Measurements from ENCODE around the gene EML1.
A peak's percentile ranks its signal among the peaks of the same experiment; 100 is the strongest.

EML1 gene, protein sequence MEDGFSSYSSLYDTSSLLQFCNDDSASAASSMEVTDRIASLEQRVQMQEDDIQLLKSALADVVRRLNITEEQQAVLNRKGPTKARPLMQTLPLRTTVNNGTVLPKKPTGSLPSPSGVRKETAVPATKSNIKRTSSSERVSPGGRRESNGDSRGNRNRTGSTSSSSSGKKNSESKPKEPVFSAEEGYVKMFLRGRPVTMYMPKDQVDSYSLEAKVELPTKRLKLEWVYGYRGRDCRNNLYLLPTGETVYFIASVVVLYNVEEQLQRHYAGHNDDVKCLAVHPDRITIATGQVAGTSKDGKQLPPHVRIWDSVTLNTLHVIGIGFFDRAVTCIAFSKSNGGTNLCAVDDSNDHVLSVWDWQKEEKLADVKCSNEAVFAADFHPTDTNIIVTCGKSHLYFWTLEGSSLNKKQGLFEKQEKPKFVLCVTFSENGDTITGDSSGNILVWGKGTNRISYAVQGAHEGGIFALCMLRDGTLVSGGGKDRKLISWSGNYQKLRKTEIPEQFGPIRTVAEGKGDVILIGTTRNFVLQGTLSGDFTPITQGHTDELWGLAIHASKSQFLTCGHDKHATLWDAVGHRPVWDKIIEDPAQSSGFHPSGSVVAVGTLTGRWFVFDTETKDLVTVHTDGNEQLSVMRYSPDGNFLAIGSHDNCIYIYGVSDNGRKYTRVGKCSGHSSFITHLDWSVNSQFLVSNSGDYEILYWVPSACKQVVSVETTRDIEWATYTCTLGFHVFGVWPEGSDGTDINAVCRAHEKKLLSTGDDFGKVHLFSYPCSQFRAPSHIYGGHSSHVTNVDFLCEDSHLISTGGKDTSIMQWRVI

DNA sequence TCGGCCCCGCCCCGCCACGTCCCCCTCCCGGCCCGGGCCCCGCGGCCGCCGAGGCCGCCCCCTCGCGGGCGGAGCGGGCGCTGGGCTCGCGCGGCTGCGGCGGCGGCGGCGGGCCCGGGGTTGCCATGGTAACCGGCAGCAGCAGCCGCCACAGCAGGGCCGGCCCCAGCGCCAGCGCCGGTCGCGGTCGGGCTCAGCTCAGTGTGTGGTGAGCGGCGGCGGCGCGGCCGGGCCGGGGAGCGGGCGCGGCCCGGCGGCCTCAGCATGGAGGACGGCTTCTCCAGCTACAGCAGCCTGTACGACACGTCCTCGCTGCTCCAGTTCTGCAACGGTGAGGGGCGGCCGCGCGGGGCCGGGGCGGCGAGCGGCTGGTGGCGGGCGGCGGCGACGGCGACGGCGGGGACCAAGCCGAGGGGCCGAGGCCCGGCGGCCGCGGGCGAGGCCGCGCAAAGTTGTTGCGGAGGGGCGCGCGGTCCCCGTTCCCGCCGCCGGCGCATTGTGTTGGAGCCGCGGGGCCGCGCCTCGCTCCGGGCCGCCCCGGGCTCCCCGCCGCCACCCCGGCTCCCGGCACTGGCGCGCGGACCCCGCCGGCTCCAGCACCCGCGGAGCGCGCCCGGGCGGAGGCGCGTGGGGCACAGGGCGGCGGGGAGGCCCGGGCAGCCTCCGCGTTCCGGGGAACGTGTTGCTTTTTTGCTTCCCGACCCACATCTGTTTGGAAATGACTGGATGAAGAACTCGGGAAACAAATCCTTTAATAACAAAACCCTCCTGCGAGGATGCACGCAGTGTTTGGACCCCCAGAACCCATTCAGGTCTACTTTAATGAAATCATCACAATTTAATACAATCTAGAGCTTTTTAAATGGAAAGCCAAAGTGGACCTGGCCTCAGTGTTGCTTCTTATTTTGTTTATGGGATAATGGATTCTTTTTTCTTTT lies at the start of gene EML1:
Gene EML1 (plus strand): TSS at position 201 of the 938 bp plus-strand sequence. CDS start 64 bp downstream, at position 265.
- DNase-seq: peak; percentile 62

DNA sequence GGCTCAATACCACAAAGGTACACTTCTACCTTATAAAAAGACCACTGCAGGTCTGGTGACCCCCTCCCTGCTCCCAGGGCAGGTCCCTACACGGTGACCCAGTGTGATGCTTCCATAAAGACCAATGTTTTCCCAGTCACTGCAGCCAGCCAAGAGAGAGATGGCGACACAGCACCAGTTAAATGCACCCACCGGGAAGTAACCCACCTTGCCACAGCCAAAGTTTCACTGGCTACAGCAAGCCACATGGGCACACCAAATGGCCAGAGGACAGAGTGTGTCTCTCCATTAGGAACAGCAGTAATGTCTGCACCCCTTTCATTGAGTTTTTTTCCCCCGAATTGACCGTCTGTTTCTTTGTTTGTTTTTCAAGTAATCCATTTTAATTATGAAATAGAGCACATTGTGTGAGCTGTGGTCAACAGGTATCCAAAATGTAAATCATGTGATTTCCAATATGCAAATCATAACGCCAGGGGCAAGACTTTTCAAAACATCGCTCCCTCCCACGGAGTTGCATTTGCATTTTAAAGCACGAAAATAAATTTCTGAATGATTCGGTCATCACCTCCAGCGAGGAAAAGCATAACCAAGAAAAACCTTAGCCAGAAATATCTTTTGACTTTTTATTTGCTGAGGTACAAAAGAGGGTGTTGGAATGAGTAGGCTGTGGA lies 48.9 kb upstream of the EML1 start:
- no peak for DNase-seq

DNA sequence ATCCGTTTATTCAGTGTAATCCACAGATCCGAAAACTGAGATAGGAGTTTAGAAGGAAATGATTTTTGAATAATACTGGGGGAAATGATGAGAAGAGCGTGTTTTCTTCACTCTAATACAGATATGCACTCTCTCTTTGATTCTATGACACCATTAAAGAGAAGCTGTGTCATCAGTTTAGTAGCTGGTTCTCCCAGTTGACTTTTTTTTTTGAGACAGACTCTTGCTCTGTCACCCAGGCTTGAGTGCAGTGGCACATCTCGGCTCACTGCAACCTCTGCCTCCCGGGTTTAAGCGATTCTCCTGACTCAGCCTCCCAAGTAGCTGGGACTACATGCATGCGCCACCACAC lies 48.4 kb upstream of the EML1 start:
- DNase-seq: no peak

DNA sequence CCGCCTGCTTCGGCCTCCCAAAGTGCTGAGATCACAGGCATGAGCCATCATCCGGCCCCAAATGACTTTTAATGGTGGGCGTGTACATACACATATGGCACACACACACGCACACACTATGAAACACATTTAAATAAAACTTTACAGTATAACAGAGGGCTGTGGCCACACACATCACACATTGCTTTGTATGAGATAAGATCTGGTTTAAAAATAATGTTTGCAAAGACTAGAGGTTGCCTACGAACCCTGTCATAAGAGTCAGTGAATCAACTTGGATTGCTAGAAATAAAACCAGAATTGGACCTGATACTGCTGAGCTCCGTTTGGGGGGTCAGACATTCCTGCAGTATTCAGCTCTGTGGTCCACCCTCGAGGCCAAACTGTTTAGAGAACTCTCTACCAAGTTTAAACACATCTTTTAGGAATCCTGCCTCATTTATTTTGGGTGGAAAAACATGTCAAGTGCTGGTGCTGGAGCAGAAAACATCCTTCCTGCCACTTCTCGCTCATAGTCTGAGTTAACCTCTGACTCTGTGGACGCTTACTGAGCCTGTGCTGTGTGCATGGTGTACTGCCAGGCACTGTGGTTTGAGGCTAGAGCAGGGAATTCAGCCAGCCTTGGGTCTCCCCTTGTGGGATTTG lies 47.8 kb upstream of the EML1 start:
- DNase-seq: no peak

DNA sequence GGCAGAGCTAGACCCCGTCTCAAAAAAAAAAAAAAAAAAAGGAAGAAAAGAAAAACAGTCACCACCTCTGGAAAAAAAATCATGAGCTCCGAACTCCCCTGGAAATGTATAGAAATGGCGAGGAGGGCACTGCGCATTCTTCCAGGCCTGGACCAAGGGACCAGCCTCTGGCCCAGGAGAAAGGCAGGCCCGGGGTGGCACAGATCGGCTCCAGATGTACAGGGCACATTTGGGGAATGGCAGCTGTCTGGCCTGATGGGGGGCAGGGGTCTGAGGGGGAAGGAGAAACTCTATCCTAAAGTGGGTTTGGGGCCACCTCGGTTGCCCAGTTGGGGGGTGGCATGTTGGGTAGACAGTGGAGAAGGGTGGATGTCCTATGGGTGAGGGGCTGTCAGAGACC lies 46.0 kb upstream of the EML1 start:
- DNase-seq: no peak

DNA sequence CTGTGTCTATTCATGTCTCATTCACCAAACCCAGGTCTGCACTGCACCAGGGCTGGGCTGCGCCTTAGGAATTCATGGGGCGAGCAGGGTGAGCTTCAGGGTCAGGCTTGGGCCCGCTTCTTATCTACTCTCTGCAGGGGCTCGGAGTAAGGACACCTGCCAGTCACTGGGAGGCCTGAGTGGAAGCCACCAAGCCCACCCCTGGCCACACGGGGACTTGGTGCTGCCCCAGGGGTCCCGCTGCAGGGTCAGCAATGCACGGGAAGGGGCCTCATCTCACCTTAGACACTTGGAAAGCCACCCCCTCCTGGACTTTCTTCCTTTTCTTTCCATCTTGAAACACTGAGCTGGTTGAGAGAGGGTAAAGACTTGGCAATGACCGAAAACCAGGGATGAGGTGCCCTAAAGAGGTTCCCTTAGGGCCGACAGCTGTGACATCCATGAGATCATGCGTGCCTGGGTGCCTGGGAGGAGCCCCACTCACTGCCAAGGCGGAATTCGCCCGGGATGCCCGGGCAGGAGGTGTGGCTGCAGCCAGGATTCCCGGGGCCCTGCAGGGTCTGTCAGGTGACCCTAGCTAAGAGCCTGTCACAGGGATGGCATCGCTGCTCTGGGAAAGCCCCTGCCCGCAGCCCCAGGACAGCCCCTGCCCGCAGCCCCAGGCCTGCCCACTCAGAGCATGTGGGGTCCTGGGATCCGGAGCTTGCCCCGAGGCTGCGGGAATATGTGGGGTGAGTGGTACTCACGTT lies 45.5 kb upstream of the EML1 start:
- no peak for DNase-seq

DNA sequence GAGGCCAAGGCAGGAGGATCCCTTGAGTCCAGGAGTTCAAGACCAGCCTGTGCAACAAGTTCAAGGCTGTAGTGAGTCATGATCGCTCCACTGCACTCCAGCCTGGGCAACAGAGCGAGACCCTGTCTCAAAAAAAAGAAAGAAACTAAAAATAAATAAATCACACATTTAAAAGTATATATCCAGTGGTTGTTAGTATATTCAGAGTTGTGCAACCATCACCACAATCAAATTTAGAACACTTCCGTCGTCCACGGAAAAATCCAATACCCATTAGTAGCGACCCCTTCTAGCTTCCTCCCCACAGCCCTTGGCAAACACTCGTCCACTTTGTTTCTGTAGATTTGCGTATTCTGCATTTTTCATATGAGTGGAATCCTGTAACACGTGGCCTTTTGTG lies 44.7 kb upstream of the EML1 start:
- no peak for DNase-seq

DNA sequence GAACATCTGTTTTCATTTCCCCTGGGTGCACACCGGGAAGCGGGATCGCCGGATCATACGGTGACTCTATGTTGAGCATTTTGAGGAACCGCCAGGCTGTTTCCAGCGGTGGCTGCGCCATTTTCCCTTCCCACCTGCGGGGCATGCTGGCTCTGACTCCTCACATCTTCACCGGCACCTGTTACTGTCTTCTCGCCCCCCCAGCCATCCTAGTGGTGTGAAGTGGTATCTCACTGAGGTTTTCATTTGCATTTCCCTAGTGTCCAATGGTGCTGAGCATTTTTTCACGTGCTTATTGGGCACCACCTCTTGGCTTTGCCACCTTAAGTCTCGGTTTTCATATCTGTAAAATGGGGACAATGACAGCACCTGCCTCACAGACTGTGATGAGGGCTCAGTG lies 44.1 kb upstream of the EML1 start:
- no peak for DNase-seq

DNA sequence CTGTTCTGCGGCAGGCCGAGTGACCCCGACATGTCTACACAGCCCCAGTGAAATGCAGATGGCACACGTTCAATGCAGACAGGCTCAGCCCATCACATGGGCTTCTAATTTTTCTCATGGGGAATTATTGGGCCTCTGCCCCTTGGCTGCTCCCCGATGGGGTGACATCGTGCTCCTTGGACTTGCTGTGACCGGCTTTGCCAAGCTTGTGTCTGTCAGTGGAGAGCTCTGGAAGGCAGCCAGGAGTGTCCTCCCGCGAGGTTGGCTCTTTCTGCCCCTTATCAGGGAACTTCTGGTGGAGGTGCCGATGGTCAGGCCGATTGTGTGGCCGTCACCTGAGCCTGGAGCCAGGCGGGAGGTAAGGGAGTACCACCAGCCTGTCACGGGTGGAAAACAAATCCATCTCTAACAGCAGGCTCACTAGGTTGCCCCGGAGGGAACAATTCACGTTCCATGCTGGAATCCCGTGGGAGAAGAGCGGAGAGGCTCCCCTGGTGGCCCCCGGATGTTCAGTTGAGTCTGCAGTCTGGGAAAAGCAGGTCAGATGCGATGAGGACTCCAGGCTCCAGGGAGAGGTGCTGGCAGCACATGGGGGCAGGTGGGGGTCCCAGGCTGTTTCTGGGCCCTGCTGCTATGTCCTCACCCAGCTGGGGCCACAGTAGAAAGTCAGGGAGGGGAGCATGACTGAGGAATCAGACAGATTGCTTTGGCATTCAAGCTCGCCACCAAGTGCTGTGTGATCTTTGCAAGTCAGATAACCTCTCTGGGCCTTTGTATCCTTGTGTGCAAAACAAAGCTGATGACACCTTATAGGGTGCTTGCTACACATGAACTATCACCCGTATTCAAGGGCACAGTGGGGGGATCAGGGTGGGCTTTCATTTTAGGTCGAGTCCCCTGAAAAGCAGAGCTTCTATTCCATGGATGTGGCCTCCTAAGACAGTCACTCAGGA lies 43.2 kb upstream of the EML1 start:
- no peak for DNase-seq

DNA sequence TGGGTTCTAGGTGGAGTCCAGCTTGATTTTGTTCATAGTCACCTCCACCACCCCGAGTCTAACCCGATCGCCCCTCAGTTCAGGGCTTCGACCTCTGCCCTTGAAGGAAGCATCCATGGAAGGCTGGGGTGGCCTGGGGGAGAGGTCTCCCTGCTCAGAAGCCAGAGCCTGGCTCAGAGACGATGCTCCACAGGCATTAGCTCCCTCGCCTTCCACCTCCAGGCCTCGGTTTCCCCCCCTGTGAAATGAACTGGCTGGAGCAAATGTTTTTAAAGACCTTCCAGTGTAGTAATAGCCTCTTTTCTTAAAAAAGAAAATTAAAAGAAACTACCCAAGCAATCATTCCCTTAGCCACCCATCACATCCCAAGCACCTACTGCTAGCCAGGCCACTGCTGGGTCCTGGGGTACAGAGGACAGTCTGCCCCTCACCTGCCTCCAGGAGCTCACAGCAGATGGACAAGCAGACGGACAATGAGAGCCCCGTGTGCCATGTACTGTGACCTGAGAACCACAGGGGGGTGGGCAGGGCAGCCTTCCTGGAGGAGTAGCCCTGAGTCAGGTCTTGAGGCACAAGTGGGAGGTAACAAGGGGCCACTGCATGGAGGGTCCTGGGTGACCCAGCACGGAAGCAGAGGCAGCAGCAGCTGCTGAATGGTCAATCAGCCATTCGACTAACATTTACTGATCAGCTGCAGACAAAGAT lies 42.3 kb upstream of the EML1 start:
- DNase-seq: no peak

DNA sequence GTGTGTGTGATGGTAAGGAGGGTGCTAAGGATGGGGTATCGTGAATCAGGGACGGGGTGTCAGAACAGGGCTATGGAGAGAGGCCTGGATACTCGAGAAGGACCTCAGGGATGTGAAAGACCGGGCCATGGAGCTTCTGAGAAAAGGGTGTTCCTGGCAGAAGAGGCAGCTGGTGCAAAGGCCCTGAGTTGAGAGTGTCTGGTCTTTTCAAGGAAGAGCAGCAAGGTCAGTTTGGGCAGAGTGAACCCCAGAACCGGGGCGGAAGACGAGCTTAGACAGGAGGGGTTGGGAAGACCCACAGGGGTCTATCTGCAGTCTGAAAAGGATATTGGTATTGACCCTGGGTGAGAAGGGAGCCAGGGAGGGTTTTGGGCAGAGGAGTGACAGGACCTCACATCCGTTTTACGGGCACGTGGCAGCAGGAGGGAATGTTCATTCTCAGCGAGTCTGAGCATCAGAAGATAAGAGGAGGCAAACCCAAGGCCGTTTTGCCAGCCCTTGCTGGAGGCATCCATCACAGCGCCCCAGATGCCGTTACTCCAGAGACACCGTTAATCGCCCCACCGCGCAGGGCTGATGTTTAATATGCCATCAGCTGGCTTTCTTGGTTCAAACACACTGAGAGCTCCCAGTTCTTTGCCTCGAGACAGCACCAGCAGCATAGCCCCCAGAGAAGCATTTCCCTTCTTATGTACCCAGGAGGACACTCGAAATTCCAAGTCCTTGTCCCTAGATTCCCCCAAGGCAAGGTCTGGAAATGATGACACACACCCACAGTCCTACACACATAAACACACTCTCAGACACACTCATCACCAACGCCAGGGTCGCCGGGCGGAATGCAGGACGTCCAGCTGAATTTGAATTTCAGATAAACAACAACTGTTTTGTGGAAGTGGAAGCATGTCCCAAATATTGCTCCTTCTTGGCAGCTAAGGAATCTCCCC lies 41.4 kb upstream of the EML1 start:
- peak; percentile 7 for DNase-seq

DNA sequence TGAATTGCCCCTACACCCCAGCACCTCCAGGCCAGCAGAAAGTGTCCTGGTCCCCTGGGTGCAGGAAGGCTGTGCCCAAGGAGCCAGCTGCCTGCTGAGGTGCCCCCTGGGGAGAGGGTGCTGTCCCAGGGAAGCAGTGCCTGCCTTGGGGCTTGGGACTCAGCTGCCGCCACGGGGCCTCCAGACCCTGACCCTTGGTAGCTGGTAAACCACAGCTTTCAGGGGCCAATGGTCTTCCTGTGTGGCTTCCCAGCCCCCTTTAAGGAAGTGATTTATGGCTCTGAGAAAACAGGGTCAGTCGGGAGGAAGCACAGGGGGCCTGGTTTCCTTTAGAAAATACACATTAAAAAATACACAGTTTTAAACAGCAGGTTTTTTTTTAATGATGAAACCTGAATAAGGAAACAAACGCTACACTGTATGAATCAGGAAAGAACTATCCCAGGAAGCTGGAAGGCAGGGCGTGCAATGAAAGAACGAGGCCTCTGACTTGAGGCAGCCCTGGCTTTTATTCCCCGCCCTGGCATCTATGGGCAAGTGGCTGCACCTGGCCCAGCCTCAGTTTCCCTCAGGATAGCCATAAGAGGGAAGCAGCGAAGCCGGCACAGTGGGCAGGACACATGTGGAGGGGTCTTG lies 40.6 kb upstream of the EML1 start:
- no peak for DNase-seq

DNA sequence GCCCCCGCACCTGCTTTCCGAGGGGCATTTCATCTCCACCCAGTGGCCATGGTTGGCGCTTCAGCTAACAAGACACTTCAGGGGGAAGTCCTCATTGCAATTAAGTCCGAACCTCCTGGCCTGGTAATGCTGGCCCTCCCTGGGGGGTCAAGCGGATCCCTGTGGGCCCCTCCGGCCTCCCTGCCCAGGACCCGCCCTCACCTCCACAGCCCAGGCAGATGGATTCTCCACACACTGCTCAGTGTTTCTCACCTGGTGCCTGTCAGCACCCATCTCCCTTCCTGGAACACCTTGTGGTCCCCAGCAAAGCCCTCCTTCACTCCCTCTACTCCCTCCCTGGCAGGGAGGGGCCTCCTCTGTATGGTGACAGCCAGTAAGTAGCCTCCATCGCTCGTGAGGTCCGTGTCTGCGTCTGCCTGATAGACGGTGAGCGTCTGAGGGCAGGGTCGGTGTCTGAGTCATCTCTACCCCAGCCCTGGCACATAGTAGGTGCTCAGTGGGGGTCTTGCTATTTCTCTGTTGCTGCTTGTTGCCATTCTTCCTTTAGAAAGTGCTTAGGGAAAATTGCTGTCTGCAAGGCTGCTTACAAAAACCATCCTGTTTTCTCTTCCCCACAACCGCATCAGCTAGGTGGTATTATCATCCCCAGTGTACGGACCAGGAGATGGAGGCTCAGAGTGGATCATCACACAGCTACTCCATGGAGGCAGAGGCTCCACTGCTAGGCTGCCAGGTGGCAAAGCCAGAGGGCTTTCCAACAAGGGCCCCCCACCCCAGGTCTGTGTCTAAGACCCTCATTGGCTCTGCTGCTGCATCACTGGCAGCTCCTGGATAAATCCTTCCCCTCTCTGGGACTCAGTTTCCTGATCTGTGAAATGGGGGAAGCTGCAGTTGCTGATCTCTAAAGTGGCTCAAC lies 39.7 kb upstream of the EML1 start:
- DNase-seq: no peak

DNA sequence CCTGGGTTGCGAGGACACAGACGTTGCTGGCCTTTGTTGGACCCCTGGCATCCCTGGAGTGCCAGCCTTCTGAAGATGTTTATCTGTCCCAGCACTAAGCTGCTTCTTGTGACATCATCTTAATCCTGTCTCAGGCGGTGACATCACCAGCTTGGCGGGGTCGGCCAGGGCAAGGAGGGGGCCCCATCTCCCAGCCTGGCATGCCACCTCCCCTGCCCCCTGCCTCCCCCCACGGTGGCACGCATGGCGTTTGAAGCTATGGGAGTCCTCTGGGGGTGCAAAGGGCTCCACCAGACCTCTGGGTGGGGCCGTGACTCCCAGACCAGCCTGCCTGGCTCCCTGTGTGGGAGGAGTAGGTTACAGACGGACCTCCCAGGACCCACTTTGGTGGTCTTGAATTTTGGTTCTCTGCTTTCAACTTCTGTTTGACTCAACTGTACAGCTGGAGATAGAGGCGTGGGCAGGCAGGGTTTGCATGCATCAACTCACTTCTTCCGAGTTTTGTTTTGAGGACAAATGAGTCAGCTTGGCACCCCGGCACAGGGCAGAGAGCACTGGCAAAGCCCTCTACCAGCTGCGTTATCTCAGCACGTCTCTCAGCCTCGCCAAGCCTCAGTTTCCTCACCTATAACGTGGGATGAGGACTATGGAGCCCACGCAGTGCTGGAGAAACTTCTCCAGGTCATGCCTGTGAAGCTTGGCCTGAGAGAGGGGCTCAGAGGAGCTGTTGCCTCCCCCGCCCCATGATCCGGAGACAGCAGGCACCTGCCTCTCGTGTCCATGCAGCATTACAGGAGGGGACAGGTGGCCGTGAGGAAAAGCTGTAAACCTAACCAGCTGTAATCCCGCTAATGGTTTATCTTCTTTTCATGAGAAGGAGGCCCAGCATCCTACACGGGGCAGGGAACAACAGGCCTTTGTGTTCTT lies 38.8 kb upstream of the EML1 start:
- DNase-seq: no peak

DNA sequence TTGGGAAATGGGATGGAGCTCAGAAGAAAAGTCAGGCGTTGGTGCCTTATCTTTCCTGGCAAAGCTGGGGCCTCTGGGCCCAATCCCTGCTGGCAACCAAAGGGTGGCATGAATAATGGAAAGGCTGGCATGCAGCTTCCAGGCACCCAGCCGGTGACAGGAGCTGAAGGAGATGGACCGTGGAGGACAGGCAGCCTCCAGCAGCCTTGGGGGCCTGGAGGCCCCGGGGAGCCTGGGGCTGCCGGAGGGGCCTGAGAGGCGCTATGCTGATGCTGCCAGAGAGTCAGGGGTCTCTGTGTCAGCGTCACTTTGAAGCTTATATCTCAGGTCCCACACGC lies 38.2 kb upstream of the EML1 start:
- DNase-seq: no peak

Data from hematopoietic multipotent progenitor cell treated with erythropoietin and hydrocortisone succinate and interleukin-3 and kit ligand, for 8 days (in vitro differentiated cells).